Spinal cord (tissue), 10 donors: ENCODE results near the gene RLIM. TPM values are rescaled to one million over a fixed set of nuclear protein-coding genes. Genes with fewer than 3 reads are reported as not detected.

Source experiments
- DNase-seq, 6 donors: peaks; one replicate each; pipeline versions ENCODE4 v3.0.0 to v3.0.0-alpha.2; 2013 to 2015; ENCODE audit warnings: low spot score in 6 of 6, low read depth in 4 of 6
- H3K27ac ChIP-seq: one replicate; pipeline ENCODE4 v1.5.1; 2013; ENCODE audit warnings: low read depth, low read length, control low read depth
- H3K27me3 ChIP-seq: one replicate; pipeline ENCODE4 v1.6.1; 2013; ENCODE audit warnings: low read length; ENCODE audit not compliant: control insufficient read depth, insufficient read depth
- H3K36me3 ChIP-seq: one replicate; pipeline ENCODE4 v1.6.1; 2013; ENCODE audit warnings: low read length; ENCODE audit not compliant: control insufficient read depth, insufficient read depth
- H3K4me1 ChIP-seq: one replicate; pipeline ENCODE4 v1.6.1; 2013; ENCODE audit warnings: low read length; ENCODE audit not compliant: control insufficient read depth, insufficient read depth
- H3K4me3 ChIP-seq: one replicate; pipeline ENCODE4 v1.5.1; 2013; ENCODE audit warnings: low read depth, low read length, control low read depth
- H3K9me3 ChIP-seq: one replicate; pipeline ENCODE4 v1.6.1; 2013; ENCODE audit warnings: low read length; ENCODE audit not compliant: control insufficient read depth, insufficient read depth
- WGBS: methylation state at CpG from one replicate; pipeline ENCODE4 v1.1.5; 2013; ENCODE audit warnings: missing lambda C conversion rate; ENCODE audit not compliant: insufficient coverage; 5-methylcytosine and 5-hydroxymethylcytosine counted together
- polyA plus RNA-seq, 2 donors: library from polyadenylated mRNA; unstranded; fragments of 120-200 nt; gene quantifications; one replicate each; pipeline ENCODE4 v1.2.1, GENCODE V29; 2013; ENCODE audit not compliant: insufficient read length in 2 of 2
- total RNA-seq, 2 donors: library from RNA; depleted of rRNA in 1 of 2; stranded (reverse); fragments of 120-200 nt in 1 of 2; fragments of >200 nt in 1 of 2; gene quantifications; one replicate each; pipeline versions ENCODE4 v1.2.3 to v1.2.4, GENCODE V29; 2013 to 2014
- donor health status: healthy.

Gene RLIM
- total and polyA plus RNA-seq, 4 donors, result 24.3 to 94.9 (median 42.2) TPM

GRCh38 chrX:74602142-74602541, 12.3 kb downstream of the RLIM start:
- no peaks in the 10 kb centered on the region for H3K27me3 ChIP-seq
- 92% methylated on average over 5 of the region's 8 CpGs for WGBS

GRCh38 chrX:74593593-74593992, 20.8 kb downstream of the RLIM start:
- H3K27ac ChIP-seq, result no peak overlapping the region
- WGBS, result no CpG with 5 or more reads among the region's 2 CpGs
- H3K27me3 ChIP-seq, result peaks cover 2% of the 10 kb centered on the region
- no peaks in the 10 kb centered on the region for H3K9me3 ChIP-seq
- no peak overlapping the region for H3K4me3 ChIP-seq
- H3K36me3 ChIP-seq, result peaks cover 3% of the 10 kb centered on the region
- no peaks in the 10 kb centered on the region for H3K4me1 ChIP-seq
- peak in 1 of 6 donors; percentile 30 for DNase-seq

More at GRCh38 chrX:74602142-74602541, 12.3 kb downstream of the RLIM start:
- no peak for DNase-seq
- Histone ChIP-seq H3K9me3 (no peaks in the 10 kb centered on the region), H3K4me3 (no peak overlapping the region), H3K36me3 (no peaks in the 10 kb centered on the region), H3K27ac (no peak overlapping the region), H3K4me1 (no peaks in the 10 kb centered on the region)

GRCh38 chrX:74585766-74586165, 28.7 kb downstream of the RLIM start:
- H3K27me3 ChIP-seq, result no peaks in the 10 kb centered on the region

GRCh38 chrX:74579597-74580198, 34.7 kb downstream of the RLIM start:
- Histone ChIP-seq H3K27ac (no peak overlapping the region), H3K4me1 (no peaks in the 10 kb centered on the region), H3K27me3 (no peaks in the 10 kb centered on the region), H3K9me3 (no peaks in the 10 kb centered on the region), H3K36me3 (no peaks in the 10 kb centered on the region), H3K4me3 (no peak overlapping the region)
- DNase-seq, result no peak
- no CpG with 5 or more reads among the region's 3 CpGs for WGBS

More at GRCh38 chrX:74585766-74586165, 28.7 kb downstream of the RLIM start:
- Histone ChIP-seq H3K9me3 (no peaks in the 10 kb centered on the region), H3K4me3 (no peak overlapping the region), H3K27ac (no peak overlapping the region), H3K4me1 (no peaks in the 10 kb centered on the region), H3K36me3 (no peaks in the 10 kb centered on the region)
- 70% methylated on average over 1 of the region's 2 CpGs for WGBS
- no peak for DNase-seq

- no peaks in the 10 kb centered on the region for H3K36me3 ChIP-seq
- H3K4me1 ChIP-seq, result no peaks in the 10 kb centered on the region
- no CpG with 5 or more reads among the region's 3 CpGs for WGBS
- H3K27me3 ChIP-seq, result no peaks in the 10 kb centered on the region
- no peak overlapping the region for H3K27ac ChIP-seq
- H3K4me3 ChIP-seq, result no peak overlapping the region
- H3K9me3 ChIP-seq, result no peaks in the 10 kb centered on the region
- DNase-seq, result no peak
These were observed 36.3 kb downstream of the RLIM start for GRCh38 chrX:74578137-74578536.

- no peaks in the 10 kb centered on the region for H3K27me3 ChIP-seq
- no peaks in the 10 kb centered on the region for H3K4me1 ChIP-seq
- DNase-seq, result no peak
- no peak overlapping the region for H3K4me3 ChIP-seq
- no CpG with 5 or more reads among the region's 2 CpGs for WGBS
- H3K36me3 ChIP-seq, result no peaks in the 10 kb centered on the region
- no peaks in the 10 kb centered on the region for H3K9me3 ChIP-seq
- H3K27ac ChIP-seq, result no peak overlapping the region
These were observed 57.0 kb downstream of the RLIM start for GRCh38 chrX:74557378-74557777.

- Histone ChIP-seq H3K4me3 (no peak overlapping the region), H3K27me3 (no peaks in the 10 kb centered on the region), H3K36me3 (no peaks in the 10 kb centered on the region), H3K4me1 (no peaks in the 10 kb centered on the region), H3K27ac (no peak overlapping the region), H3K9me3 (no peaks in the 10 kb centered on the region)
- DNase-seq, result no peak
- WGBS, result no CpG with 5 or more reads among the region's 2 CpGs
These were observed 62.5 kb downstream of the RLIM start for GRCh38 chrX:74551934-74552333.

GRCh38 chrX:74550295-74550802, 64.1 kb downstream of the RLIM start:
- WGBS, result 7% methylated on average over 14 of the region's 24 CpGs
- Histone ChIP-seq H3K36me3 (no peaks in the 10 kb centered on the region), H3K27me3 (no peaks in the 10 kb centered on the region), H3K27ac (no peak overlapping the region), H3K4me1 (no peaks in the 10 kb centered on the region), H3K9me3 (no peaks in the 10 kb centered on the region), H3K4me3 (no peak overlapping the region)
- peak in 4 of 6 donors; percentile 22 to 90 (median 66) for DNase-seq

- Histone ChIP-seq H3K27ac (no peak overlapping the region), H3K4me1 (no peaks in the 10 kb centered on the region), H3K9me3 (no peaks in the 10 kb centered on the region), H3K27me3 (peaks cover 2% of the 10 kb centered on the region), H3K36me3 (no peaks in the 10 kb centered on the region), H3K4me3 (no peak overlapping the region)
- 71% methylated on average over 1 of the region's 1 CpG for WGBS
- DNase-seq, result no peak
These were observed 67.4 kb downstream of the RLIM start for GRCh38 chrX:74546984-74547383.

- no peak for DNase-seq
- peaks cover 2% of the 10 kb centered on the region for H3K27me3 ChIP-seq
- no peaks in the 10 kb centered on the region for H3K9me3 ChIP-seq
- 72% methylated on average over 1 of the region's 1 CpG for WGBS
- no peak overlapping the region for H3K4me3 ChIP-seq
- no peaks in the 10 kb centered on the region for H3K36me3 ChIP-seq
- no peak overlapping the region for H3K27ac ChIP-seq
- no peaks in the 10 kb centered on the region for H3K4me1 ChIP-seq
These were observed 68.4 kb downstream of the RLIM start for GRCh38 chrX:74545880-74546523.
